Measurements from ENCODE around the gene CMKLR1. TPM values are rescaled to one million over a fixed set of nuclear protein-coding genes. Genes with fewer than 3 reads are reported as not detected.
A peak's percentile ranks its signal among the peaks of the same experiment; 100 is the strongest.

CMKLR1 gene
- polyA plus RNA-seq (ENCODE audit: insufficient read length in 4 of 4): 1 to 10 TPM; 4.3 to 5.4 (median 4.9) TPM

- no peak for DNase-seq (ENCODE audit: low read depth in 4 of 4, low spot score in 3 of 4)
Measured at GRCh38 chr12:108338915-108339657, at the start of gene CMKLR1. Gene CMKLR1, minus strand, starts transcription at chr12:108339311. Its CDS starts 45,720 bp downstream, at chr12:108293591.

GRCh38 chr12:108387771-108388170, 48.7 kb upstream of the CMKLR1 start:
- no peak for DNase-seq (ENCODE audit: low read depth in 4 of 4, low spot score in 3 of 4)

- peak in 1 of 4 donors; percentile 4 for DNase-seq (ENCODE audit: low read depth in 4 of 4, low spot score in 3 of 4)
Measured at GRCh38 chr12:108386709-108387360, 47.7 kb upstream of the CMKLR1 start.

- DNase-seq (ENCODE audit: low read depth in 4 of 4, low spot score in 3 of 4): no peak
Measured at GRCh38 chr12:108382437-108382801, 43.3 kb upstream of the CMKLR1 start.

GRCh38 chr12:108381787-108382436, 42.8 kb upstream of the CMKLR1 start:
- DNase-seq (ENCODE audit: low read depth in 4 of 4, low spot score in 3 of 4): peak in 3 of 4 donors; percentile 31 to 45 (median 43)

- no peak for DNase-seq (ENCODE audit: low read depth in 4 of 4, low spot score in 3 of 4)
Measured at GRCh38 chr12:108380382-108380781, 41.3 kb upstream of the CMKLR1 start.

- no peak for DNase-seq (ENCODE audit: low read depth in 4 of 4, low spot score in 3 of 4)
Measured at GRCh38 chr12:108379823-108380222, 40.7 kb upstream of the CMKLR1 start.

GRCh38 chr12:108378926-108379325, 39.8 kb upstream of the CMKLR1 start:
- DNase-seq (ENCODE audit: low read depth in 4 of 4, low spot score in 3 of 4): no peak

GRCh38 chr12:108377260-108377659, 38.1 kb upstream of the CMKLR1 start:
- no peak for DNase-seq (ENCODE audit: low read depth in 4 of 4, low spot score in 3 of 4)

GRCh38 chr12:108375986-108376663, 37.0 kb upstream of the CMKLR1 start:
- DNase-seq (ENCODE audit: low read depth in 4 of 4, low spot score in 3 of 4): no peak

- DNase-seq (ENCODE audit: low read depth in 4 of 4, low spot score in 3 of 4): no peak
Measured at GRCh38 chr12:108374596-108375320, 35.6 kb upstream of the CMKLR1 start.

- no peak for DNase-seq (ENCODE audit: low read depth in 4 of 4, low spot score in 3 of 4)
Measured at GRCh38 chr12:108373111-108373510, 34.0 kb upstream of the CMKLR1 start.

GRCh38 chr12:108371801-108372344, 32.8 kb upstream of the CMKLR1 start:
- no peak for DNase-seq (ENCODE audit: low read depth in 4 of 4, low spot score in 3 of 4)

- DNase-seq (ENCODE audit: low read depth in 4 of 4, low spot score in 3 of 4): no peak
Measured at GRCh38 chr12:108370415-108370814, 31.3 kb upstream of the CMKLR1 start.

- no peak for DNase-seq (ENCODE audit: low read depth in 4 of 4, low spot score in 3 of 4)
Measured at GRCh38 chr12:108369736-108370396, 30.8 kb upstream of the CMKLR1 start.

GRCh38 chr12:108368089-108368488, 29.0 kb upstream of the CMKLR1 start:
- DNase-seq (ENCODE audit: low read depth in 4 of 4, low spot score in 3 of 4): no peak

GRCh38 chr12:108367436-108367835, 28.3 kb upstream of the CMKLR1 start:
- no peak for DNase-seq (ENCODE audit: low read depth in 4 of 4, low spot score in 3 of 4)

GRCh38 chr12:108365324-108365723, 26.2 kb upstream of the CMKLR1 start:
- DNase-seq (ENCODE audit: low read depth in 4 of 4, low spot score in 3 of 4): no peak

- DNase-seq (ENCODE audit: low read depth in 4 of 4, low spot score in 3 of 4): no peak
Measured at GRCh38 chr12:108364879-108365278, 25.8 kb upstream of the CMKLR1 start.

- no peak for DNase-seq (ENCODE audit: low read depth in 4 of 4, low spot score in 3 of 4)
Measured at GRCh38 chr12:108363565-108363964, 24.5 kb upstream of the CMKLR1 start.

All from right renal pelvis (tissue), 4 donors.